Stimulated activated CD4-positive, alpha-beta T cell treated with anti-CD3 and anti-CD28 coated beads, Interleukin-12 subunit alpha, Interleukin-12 subunit beta, amount 100 ng/mL, for 48 hours (primary cell): ENCODE measurements around the gene SYNE1.
"Not testable (repeated sequence)": the region's sequence is repeated elsewhere in the genome, so short reads cannot be mapped to it uniquely, and the experiment has no call there.

Experiments
- DNase-seq, 3 donors: peaks; one replicate each; pipeline ENCODE4 v3.0.0-alpha.2; 2020; ENCODE audit warnings: low read depth in 2 of 3, low spot score in 1 of 3

Gene SYNE1

DNA sequence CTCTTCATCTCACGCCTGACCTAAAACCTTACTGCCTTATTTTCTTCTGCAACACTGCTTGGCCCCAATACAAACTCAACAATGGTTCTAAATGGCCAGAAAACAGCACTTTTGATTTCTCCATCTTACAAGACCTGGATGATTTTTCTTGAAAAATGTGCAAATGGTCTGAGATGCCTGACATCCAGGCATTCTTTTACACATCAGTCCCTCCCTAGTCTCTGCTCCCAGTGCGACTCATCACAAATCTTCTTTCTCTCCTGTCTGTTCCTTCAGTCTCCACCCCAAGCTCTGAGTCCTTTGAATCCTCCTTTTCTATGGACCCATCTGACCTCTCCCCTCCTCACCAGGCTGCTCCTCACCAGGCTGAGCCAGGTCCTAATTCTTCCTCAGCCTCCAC is 145.7 kb downstream of the SYNE1 start:
- DNase-seq = not testable (repeated sequence)

DNA sequence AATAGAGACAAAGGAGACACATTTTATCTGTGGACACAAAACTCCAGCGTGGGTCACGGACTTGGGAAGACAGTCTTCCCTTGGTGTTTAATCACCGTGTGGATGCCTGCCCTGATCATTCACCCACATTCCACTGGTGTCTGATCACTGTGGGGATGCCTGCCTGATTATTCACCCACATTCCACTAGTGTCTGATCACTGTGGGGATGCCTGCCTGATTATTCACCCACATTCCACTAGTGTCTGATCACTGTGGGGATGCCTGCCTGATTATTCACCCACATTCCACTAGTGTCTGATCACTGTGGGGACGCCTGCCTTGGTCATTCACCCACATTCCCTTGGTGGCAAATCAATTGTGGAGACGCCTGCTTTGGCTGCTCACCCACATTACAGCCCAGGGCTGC is 146.2 kb downstream of the SYNE1 start:
- not testable (repeated sequence) for DNase-seq

DNA sequence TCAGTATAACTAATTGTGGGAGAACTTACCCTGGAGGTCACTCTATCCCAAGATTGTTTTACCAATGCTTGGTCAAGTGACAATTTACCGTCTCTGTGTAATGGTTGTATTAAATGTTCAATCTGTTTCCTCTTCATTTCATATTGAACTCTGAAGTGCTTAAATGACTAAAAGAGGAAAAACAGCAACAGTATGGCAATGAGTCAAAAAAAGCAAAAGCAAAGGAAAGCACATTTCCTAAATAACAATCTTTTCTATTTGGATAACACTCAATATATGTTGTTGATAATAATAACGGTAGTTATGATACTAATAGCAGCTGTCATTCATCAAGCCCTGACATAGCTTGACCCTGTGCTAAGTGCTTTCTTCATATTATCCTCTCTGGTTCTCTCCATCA is 152.4 kb downstream of the SYNE1 start:
- DNase-seq = no peak

DNA sequence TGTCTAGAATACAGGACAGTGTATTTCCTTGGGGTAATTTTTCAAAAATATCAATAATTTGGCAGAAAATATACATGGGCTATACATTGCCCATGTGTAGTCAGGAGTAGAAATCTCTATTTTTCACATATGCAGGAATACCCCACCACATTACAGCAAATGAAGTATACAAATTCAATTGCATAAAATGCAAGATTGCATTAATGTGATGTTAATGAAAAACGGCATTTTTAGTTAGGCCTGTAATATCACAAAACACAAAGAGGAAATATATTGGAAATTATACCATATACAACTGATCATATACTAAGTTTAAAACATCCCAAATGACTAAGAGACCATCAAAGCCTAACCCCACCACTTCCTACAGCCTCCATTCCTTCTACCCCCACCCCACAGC is 154.9 kb downstream of the SYNE1 start:
- no peak for DNase-seq

DNA sequence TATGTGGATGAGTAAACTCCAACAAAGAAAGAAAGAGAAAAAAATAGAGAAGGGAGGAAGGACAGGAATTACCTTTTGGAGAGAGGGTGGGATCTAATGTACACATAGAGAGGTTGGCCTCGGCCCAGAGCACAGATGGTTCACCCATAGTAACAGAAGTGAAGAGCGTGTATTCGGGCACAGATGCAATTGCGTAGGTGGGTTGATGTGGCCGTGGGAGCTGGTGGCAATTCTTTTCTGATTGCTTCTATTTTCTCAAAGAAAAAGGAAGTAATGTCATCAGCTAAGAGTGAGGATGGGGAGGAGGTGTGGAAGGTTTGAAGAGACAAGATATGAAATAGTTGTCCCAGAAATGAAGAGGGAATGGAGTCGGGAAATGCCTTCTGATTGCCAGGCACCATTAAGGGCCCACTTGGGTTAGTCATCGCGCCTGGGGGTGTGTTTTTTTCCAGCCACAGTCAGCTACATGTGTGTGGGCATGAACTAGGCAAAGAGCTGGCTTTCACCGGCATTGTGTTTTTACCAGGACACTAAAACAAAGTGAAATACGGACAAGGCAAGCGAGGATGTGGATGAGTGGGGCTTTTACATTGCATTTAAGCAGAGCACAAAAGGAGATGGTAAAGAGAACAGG is 158.7 kb downstream of the SYNE1 start:
- DNase-seq = no peak

DNA sequence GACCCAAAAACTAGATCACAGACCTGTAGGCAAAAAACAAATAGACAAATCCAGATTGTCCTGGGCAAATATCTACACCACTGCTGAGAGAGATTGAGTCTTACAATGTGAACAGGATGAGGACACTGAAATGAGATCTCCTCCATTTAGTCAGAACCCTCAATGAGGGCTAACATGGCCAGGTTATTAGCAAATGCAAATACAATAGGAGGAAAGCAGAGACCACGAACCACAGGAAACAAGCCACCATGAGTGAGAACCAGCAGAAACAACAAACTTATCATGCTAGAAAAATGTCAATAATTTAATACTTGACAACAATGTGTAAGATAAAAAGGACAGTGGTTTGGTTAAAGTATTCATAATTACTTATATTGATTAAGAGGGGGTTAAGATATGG is 162.8 kb downstream of the SYNE1 start:
- no peak for DNase-seq

DNA sequence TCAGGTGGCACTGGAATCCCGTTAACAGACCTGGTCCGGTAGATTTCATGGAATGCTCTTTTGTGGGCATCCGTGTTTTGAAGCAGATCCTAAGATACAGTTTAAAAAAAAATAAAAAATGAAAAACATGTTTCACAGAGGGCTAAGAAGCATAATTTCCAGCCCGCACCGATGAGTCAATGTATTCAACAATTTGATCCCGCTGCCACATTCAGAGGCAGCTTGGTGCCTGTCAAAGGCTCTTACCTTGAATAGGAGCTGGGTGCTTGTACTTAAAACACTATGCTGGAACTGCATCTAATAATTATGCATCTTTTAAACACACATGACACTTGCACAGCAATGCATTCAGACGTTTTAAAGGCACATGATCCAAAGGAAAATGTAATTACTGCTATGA is 164.8 kb downstream of the SYNE1 start:
- no peak for DNase-seq

DNA sequence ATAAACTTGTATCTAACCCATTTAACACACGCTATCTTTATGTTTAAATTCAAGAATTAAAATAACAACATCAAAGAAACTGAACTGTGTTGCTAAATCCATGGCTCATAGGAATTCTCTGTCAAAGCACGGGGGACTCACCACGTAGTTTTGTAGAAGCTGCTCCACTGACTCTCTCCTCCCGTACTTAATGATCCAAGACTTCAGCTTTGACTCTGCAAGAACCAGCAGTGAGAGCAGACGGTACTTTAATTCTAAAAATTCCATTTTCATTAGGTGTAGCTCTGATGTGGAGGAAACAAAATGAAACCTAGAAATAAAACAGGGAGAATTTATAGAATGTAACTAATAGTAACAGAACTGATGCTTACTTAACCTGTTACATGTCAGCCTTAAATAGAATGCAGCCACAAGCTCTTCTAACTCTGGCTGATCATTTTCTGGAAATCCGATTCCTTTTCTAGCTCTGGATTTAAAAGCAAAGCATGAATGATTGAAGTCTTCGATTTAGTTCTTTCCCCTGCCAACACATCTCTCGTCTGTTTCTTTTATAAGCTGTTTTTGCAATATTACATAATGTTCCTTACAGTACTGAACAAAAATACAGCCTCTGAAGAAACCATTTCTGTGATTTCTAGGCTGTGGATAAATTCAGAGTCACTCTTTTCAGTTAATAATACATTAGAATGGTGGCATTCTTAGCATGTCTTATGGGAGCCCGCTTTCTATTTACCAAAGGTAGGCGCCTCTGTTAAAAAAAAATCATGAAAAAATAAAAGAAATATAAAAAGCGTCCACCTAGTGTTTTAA is 165.5 kb downstream of the SYNE1 start:
- DNase-seq = no peak

DNA sequence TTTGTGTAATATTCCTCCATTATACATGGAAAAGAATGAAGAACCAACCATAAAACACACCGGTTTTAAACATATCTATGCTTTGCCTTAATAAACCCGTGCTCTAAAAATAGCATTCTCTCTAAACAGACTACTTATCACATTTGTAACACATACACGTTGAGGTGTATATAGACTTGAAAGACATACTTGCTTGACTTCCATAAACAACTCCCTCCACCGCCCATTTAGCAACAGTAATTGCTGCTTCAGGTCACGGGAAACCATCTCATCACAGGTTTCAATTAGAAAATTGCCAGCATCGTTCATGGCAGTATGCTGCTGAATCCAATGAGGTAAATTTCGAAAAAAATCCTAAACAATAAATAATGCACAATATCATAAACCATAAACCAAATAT is 174.0 kb downstream of the SYNE1 start:
- no peak for DNase-seq

DNA sequence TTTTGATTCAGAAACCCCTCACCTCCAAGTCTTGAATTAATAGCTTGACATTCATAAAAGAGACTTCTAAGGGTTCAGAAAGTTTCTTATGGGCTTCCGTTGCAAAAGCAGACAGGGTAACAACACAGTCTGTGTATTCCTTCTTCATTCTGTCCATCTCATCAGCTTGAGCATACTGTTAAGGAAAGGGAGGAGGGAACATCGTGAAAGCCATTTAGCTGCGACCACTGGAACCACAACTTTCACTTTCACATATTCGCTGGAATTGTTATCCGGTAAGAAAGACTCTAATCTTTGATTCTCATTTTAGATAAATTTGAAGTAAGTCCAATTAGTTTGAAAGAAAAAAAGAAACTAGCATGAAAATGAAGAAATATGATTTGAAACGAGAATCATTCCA is 174.4 kb downstream of the SYNE1 start:
- DNase-seq = no peak

DNA sequence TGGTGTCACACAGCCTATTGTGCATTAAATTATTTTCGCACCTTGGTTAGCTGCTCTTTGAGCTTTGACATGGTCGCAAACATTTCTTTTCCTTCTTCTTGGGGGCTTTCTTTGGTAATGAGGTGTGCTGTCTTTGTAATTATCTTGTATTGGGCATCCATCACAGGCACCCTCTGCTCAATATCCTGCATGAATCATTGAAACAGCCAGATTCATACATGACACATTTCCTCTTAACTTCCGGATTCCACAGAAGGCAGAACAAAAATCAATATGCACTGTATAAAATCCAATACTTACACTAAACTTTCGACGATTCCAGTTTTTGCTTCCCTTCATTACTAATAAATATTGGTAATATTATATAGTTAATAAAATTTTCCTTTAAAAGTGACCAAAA is 175.6 kb downstream of the SYNE1 start:
- DNase-seq = no peak

DNA sequence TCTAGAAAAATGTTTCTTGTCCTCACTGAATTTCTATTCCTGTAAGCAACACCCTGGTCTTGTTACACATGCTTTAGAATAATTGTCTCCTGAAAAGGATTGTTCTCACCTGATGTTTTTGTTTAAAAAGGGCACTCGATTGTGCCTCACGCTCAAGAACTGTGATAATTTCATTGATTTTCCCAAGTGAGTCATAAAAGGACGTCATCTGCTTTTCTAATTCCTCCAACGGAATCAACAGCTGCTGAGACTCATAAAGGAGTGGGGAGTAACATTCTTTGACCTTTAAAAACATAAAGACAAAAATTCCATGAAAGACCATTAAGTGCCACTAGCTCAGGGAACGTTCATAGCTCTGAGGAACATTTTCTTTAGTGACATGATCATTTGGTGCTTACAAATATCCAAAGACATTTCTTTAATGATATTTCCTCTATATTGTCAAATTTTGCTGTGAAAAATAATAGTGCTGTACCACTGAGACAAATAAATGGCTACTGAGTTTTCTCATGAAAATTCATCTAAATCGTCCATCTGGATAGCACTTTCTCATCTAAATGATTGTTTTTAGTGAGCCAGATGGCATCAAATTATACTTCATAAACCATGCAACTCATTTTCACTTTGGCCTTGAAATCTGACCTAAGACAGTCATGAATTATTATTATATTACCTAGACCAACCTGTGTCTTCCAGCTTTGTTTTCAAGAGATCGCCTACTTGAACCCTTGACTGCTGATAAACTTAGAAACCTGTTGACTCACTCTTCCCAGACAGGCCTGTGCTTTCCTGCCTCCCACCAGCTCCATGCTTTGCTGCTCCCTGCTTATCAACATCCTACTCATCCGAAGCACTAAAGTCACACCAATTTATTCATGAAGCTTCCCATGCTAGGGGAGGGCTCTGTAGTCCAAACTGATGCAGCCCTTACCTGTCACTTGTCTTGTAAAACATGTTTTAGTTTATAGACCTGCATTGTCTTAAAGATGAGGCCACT is 178.2 kb downstream of the SYNE1 start:
- no peak for DNase-seq

DNA sequence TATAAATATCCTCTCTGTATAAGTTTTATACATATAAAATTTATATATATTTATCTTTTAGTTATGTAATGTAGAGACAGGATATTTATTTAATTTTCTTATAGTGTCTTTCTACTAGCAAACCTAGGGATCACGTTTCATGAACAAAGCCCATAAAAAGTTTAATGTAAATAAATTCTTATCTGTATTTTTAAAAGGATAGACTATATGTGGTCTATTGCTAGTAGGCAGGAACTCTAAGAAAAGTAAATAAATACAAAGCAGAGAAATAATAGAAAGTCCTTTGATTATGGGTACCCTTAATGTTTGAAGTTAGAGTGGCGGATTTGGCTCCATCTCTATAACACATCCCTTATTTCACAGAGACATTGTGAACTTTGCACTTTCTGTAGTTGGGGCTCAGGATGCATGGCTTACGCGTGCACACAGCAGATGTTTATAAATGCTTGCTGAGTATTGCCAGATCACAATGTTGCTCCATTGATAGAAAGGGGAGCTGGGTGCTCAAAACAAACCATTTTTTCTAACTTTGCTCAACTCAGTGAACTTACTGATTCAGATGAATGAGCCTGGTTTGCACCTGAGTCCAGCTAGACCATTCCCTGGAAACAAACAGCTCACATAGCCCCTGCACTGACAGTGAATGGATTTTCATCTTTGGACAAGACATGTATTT is 179.1 kb downstream of the SYNE1 start:
- no peak for DNase-seq

DNA sequence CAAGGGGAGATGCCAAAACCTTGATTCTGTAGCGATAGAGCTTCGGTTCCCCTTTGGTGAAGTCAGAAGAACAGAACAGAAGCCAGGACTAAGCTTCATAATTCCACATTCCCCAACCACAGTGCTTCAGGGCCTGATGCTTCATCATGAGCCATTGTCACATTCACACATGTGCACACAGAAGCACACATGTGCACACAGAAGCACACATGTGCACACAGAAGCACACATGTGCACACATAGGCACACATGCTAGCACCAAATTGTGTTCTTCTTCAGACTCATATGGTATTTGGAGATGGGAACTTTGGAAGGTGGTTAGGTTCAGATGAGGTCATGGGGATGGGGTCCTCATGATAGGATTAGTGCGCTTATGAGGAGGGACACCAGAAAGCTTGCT is 183.2 kb downstream of the SYNE1 start:
- no peak for DNase-seq

DNA sequence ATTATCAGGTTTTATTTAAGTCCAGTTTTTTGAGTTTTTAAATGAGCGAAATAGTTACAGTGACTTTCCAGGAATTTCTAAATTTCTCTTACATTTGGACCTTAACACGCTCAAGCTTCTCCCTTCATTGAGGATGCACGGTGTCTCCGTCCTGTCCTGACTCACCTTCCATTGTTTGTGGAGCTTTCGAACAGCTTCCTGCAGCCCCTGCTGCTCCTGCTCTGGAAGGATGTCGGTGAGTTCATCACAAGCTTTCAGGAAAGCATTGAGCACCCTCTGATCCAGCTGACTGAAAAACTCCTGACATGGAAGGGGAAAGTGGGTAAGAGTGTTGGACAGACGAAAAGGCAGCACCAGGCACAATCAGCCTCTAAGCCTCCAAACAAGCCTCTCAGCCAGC is 183.7 kb downstream of the SYNE1 start:
- no peak for DNase-seq

DNA sequence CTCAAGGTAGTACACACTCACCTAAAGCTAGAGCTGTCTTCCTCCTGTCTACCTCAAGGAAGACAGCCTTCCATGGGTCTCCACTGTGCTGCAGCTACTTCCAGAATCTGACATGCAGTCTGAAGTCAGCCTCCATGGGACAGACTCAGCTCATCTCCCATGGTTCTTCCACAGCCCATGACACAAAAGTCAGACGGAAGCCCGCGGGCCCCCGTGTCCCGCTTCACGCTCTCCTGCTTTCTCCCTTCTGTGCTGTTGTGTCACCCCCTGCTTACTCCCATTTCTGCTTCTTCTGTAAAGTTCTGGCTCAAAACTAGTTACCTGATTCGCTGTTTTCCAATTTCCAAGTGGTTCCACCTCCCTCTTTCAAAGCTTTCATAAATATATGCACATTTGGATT is 184.5 kb downstream of the SYNE1 start:
- DNase-seq = no peak

DNA sequence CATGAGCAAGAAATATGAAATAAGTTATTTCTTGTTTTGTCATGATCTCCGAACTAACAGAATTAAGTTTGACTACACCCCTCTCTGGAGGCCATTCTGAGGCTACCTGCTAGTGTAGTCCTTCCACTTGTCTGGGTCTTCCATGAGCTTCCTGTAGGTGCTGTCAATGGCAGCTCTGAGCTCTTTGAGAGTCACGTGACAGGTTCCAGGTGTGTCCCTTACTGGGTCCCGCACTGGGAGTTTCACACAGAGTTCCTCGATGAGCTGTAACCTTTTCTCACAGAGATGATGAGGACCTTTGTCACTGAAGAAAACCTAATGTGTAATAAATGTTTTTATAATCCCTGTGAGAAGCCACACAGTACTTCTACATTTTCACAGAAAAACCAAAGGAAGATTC is 186.6 kb downstream of the SYNE1 start:
- DNase-seq = no peak

DNA sequence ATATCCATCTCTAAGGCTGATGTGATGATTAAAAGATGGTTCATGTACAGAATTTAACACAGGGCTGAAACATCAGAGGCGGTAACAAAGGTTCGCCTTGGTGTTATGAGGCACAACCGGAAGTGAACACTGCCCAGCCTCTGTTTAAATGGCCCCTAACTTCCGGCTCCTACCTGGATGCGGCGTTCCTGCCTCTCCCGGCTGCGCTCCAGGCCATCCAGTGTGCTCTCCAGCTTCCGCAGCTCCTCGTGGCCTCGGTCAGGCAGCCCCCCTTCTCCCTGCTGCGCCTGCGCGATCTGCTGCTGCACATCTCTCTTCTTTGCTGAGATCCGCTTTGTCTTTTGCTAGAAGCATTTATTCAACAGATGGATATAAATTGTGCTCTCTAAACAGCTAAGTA is 195.3 kb downstream of the SYNE1 start:
- no peak for DNase-seq

DNA sequence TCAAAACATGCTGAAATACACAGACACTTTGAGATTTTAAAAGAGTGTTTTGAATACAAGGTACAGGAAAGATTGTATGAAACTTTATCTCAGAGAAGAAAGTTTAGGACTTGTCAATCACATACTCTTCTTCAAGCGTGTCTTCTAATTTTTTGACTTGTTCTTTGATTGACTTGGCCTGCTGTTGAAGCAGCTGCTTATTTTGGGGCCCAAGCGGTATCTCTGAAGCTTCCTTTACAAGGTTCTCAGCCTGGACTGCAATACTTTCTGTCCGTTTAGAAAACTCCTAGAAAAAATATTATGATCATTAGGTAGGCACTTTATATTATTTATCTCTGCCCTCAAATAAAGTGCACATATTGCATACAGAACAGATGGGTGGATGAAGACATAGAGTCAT is 201.3 kb downstream of the SYNE1 start:
- DNase-seq = no peak

DNA sequence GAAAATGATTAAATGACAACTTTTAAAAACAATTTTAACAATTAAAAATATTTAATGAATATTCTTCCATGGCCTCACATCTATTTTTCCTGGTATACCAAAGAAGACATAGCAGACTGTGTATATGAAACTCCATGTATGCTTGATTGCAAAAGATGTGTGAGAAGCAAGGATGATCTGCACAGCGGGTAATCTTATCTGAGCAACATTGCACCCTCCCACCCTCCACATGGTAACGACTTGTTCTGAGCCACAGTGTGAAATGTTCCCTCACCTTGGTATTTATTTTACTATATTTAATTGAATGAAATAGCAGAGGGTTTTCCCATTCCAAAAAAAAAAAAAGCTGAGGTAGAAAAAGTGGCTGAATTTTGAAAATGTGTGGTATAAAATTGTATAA is 204.4 kb downstream of the SYNE1 start:
- DNase-seq = no peak

DNA sequence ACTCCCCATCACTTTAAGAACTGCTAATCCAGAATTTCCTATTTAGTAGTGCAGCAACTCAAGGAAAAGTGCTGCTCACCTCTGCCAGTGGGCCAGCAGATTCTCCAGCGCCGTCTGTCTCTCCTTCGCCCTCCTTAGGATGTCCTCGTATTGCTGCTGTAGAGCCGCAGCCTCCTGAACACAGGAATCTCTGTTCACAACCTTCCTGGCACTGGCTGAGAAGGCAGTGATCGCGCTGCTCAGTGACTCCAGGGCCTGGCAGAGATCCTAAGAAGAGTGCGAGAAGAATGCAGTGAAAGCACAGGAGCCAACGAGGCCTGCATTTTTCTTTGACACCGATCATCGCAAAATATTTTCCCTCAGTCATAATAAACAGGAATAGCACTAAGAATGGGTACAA is 209.0 kb downstream of the SYNE1 start:
- no peak for DNase-seq
